Upper lobe of right lung (tissue), 1 donor: ENCODE measurements around the gene SCAPER. TPM values are rescaled to one million over a fixed set of nuclear protein-coding genes. Genes with fewer than 3 reads are reported as not detected.

Experiments used
- ATAC-seq: fragments of 200-7000 bp; cut with Tn5 transposase; one replicate; pipeline ENCODE4 v1.9.1; 2020; ENCODE audit warnings: mild to moderate bottlenecking, moderate library complexity
- DNase-seq: peaks from one replicate; pipeline ENCODE4 v3.0.0-alpha.2; 2020
- H3K27ac ChIP-seq: fragments of 200-600 bp; one replicate; pipeline ENCODE4 v1.8.0; 2022
- H3K27me3 ChIP-seq: fragments of 200-600 bp; one replicate; pipeline ENCODE4 v1.8.0; 2022; ENCODE audit warnings: mild to moderate bottlenecking
- H3K36me3 ChIP-seq: fragments of 200-600 bp; one replicate; pipeline ENCODE4 v1.8.0; 2022
- H3K4me1 ChIP-seq: fragments of 200-600 bp; one replicate; pipeline ENCODE4 v1.8.0; 2022
- H3K4me3 ChIP-seq: fragments of 200-600 bp; one replicate; pipeline ENCODE4 v1.8.0; 2022; ENCODE audit warnings: mild to moderate bottlenecking
- H3K9me3 ChIP-seq: fragments of 200-600 bp; one replicate; pipeline ENCODE4 v1.8.0; 2022
- intact Hi-C: fragments of 100-400 bp; cut with DNase I; formaldehyde crosslinking; loops from one replicate; pipeline ENCODE4 v1.11.0; 2022
- total RNA-seq: library from RNA; stranded (reverse); fragmentation: NEBNext Ultra II Directional; extraction: Animal tissue kit (Norgen Biotek cat#: 25700); gene quantifications from one replicate; pipeline ENCODE4 v1.2.1, GENCODE V29; 2021
- TF ChIP-seq, protein P1 (sequence below): fragments of 200-600 bp; IDR thresholded peaks from one replicate; pipeline ENCODE4 v1.8.0; 2022; ENCODE audit warnings: antibody characterized with exemption
- donor health status: DM: no; HTN: yes; CAD: no; lungs with severe emphysema.

Gene SCAPER
- total RNA-seq, 1 donor from 2014 or later: 44.3 TPM

DNA sequence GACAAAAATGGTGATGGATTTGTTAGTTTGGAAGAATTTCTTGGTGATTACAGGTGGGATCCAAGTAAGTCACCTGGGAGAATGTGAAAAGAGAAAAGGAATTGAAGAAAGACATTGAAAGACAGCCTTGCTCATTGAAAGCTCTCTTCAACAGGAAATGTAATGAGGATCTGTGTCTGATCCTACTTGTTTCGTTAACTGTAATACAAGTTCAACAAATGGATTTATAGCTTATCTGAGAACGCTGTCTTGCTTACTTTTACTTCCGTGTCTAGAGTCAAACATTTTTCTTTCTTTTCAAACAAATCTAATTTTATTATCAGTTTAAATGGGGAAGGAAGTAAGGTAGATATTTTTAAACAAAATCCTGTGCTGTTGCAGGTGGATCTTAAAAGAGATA lies 42.3 kb upstream of the SCAPER start:
- no peaks in the 10 kb centered on the region for H3K4me1 ChIP-seq
- ATAC-seq (no peak), DNase-seq (no peak)
- H3K9me3 ChIP-seq: no peaks in the 10 kb centered on the region
- peaks cover 60% of the 10 kb centered on the region for H3K36me3 ChIP-seq
- intact Hi-C loops: no loop called here
- H3K4me3 ChIP-seq: no peak overlapping the region
- no peak overlapping the region for H3K27ac ChIP-seq
- no peaks in the 10 kb centered on the region for H3K27me3 ChIP-seq
- TF ChIP-seq, protein P1, sequence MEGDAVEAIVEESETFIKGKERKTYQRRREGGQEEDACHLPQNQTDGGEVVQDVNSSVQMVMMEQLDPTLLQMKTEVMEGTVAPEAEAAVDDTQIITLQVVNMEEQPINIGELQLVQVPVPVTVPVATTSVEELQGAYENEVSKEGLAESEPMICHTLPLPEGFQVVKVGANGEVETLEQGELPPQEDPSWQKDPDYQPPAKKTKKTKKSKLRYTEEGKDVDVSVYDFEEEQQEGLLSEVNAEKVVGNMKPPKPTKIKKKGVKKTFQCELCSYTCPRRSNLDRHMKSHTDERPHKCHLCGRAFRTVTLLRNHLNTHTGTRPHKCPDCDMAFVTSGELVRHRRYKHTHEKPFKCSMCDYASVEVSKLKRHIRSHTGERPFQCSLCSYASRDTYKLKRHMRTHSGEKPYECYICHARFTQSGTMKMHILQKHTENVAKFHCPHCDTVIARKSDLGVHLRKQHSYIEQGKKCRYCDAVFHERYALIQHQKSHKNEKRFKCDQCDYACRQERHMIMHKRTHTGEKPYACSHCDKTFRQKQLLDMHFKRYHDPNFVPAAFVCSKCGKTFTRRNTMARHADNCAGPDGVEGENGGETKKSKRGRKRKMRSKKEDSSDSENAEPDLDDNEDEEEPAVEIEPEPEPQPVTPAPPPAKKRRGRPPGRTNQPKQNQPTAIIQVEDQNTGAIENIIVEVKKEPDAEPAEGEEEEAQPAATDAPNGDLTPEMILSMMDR: no peak

DNA sequence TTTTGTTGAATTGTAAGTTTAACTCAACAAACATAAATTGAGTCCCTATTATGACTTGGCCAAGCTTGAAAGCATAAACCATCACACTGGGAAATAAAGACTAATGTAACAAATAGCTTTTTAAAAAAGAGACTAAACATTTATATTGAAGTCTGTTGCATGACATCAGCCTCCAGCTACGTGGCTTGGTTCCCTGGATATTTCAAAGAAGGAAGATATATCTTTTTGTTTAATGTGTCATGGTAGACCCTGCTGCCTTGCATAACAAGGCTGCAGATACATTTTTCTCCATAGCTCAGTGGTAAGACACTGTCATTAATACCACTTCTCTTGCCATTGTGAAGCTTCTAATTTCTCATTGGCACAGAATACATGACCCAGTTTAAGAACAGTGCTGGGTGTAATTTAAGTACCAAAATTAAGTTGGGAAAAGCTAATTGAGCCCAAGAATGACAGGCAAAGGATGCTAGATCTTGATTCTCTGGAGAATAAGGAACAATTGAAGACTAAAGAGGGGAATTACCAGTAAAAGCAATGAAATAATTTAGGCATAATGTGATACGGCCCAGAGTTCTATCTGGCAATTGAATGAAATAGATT lies 40.5 kb upstream of the SCAPER start:
- DNase-seq (no peak), ATAC-seq (no peak)
- TF ChIP-seq, protein P1: no peak
- H3K4me1 ChIP-seq: no peaks in the 10 kb centered on the region
- H3K27me3 ChIP-seq: no peaks in the 10 kb centered on the region
- no peak overlapping the region for H3K4me3 ChIP-seq
- peaks cover 56% of the 10 kb centered on the region for H3K36me3 ChIP-seq
- H3K27ac ChIP-seq: no peak overlapping the region
- no peaks in the 10 kb centered on the region for H3K9me3 ChIP-seq
- intact Hi-C loops: no loop called here

DNA sequence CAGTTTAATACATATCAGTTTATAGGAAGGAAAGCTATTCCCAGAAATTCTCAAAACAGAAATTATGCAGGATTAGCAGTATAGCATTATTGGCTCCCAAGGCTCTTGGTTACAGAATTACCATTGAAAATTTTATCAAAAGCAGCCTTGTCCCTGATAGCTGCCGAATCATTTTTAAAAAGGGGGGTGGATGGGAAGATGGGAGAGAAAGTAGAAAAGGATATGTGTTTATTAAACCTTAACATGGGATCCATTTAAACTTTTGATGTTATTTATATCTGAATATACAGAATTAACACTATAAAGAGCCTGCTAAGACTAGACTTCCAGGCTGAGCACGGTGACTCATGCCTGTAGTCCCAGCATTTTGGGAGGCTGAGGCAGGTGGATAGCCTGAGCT lies 37.2 kb upstream of the SCAPER start:
- TF ChIP-seq, protein P1: no peak
- no peak overlapping the region for H3K4me3 ChIP-seq
- no peaks in the 10 kb centered on the region for H3K27me3 ChIP-seq
- intact Hi-C loops: no loop called here
- H3K9me3 ChIP-seq: no peaks in the 10 kb centered on the region
- no peaks in the 10 kb centered on the region for H3K4me1 ChIP-seq
- peaks cover 35% of the 10 kb centered on the region for H3K36me3 ChIP-seq
- DNase-seq (no peak), ATAC-seq (no peak)
- no peak overlapping the region for H3K27ac ChIP-seq

DNA sequence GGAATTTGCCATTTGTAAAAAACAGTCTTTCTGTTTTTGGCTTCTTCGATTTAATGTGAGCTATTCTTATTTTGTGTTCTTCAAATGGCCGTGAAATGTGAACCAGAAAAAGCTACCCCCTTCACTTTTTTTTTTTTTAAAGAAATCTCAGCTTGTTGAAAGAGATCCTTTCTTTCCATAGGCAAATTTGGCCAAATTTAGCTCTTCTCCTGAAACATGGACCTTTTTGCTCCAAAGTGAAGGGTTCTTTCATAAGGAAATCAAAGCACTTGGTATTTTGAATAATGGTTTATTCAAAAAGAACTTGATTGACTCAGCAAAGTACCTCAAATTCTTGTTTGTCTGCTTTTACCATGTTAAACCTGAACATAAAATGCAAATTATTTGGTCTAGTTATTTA lies 36.5 kb upstream of the SCAPER start:
- no peak for DNase-seq

DNA sequence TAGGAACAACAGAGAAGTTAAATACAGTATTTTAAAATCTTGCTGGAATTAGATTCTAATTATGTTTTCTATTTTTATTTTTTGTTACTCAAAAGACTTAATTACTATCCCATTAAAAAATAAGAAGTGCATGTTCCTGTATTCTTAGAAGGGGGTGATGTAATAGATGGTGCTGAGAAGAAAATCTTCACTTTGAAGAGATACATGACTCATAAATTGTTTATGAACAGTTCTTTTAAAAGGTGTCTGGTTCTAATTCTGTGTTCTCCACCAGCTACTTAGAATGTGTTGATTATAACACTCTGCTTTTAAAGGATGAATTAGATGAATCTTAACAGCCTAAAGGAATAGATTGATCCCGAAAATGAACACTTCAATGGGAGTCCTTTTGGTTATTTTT lies 34.6 kb upstream of the SCAPER start:
- Histone ChIP-seq H3K27ac (no peak overlapping the region), H3K36me3 (peaks cover 37% of the 10 kb centered on the region), H3K4me3 (no peak overlapping the region), H3K9me3 (no peaks in the 10 kb centered on the region), H3K27me3 (no peaks in the 10 kb centered on the region), H3K4me1 (no peaks in the 10 kb centered on the region)
- intact Hi-C loops: no loop called here
- TF ChIP-seq, protein P1: no peak
- no peak for DNase-seq
- no peak for ATAC-seq

More for the DNA sequence above, 36.5 kb upstream of the SCAPER start:
- H3K27me3 ChIP-seq: no peaks in the 10 kb centered on the region
- H3K36me3 ChIP-seq: peaks cover 32% of the 10 kb centered on the region
- H3K9me3 ChIP-seq: no peaks in the 10 kb centered on the region
- no peak overlapping the region for H3K27ac ChIP-seq
- intact Hi-C loops: no loop called here
- TF ChIP-seq, protein P1: no peak
- H3K4me3 ChIP-seq: no peak overlapping the region
- no peak for ATAC-seq
- no peaks in the 10 kb centered on the region for H3K4me1 ChIP-seq

DNA sequence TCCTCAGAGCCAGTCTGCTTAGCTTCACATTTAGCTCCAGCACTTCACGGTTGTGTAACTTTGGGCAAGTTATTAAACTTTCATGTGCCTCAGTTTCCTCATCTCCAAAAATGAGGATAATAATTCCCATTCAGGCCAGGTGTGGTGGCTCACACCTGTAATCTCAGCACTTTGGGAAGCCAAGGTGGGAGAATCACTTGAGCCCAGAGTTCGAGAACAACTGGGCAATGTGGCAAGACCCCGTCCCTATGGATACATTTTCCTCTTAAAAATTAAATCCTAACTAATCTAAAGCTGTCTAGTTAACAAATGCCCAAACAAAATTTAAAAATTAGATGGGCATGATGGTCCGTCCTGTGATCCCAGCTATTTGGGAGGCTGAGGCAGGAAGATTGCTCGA lies 33.6 kb upstream of the SCAPER start:
- no peaks in the 10 kb centered on the region for H3K27me3 ChIP-seq
- no peak overlapping the region for H3K4me3 ChIP-seq
- no peaks in the 10 kb centered on the region for H3K9me3 ChIP-seq
- DNase-seq: no peak
- H3K27ac ChIP-seq: no peak overlapping the region
- intact Hi-C loops: no loop called here
- no peak for ATAC-seq
- TF ChIP-seq, protein P1: no peak
- H3K4me1 ChIP-seq: no peaks in the 10 kb centered on the region
- H3K36me3 ChIP-seq: peaks cover 34% of the 10 kb centered on the region
